GM18861 (cell line): ENCODE measurements around the gene IREB2.

Experiments used
- ATAC-seq: cut with Tn5 transposase; IDR thresholded peaks from one replicate; pipeline ENCODE4 v1.9.1; 2021; ENCODE audit not compliant: unreplicated experiment

Gene IREB2

DNA sequence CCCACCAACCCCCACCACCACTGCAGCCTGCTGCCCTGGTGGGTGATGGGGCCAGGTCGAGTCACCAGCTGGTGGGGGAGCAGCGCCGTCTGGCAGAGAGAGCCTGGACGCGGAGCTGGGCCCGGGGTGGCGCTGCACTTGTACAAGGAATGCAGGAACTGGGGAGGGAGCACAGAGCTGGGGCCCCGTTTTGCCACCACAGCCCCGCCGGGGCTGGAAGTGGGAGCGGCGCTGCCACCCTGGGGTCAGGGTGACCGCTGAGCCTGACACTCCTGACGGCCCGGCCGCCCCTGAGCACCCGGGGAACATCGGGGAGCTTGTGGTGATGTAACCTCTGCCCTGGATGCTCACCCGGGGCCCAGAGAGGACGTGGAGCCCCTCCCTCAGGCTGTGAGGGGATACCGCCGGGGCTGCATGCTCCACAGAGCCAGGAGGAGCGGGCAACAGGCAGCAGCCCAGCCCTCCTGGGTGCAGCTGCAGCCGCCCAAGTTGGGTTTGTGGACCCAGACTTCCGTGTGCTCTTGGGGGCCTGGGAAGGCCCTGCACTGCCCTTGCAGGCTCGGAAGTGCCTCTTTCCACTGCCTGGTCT lies 32.6 kb upstream of the IREB2 start:
- ATAC-seq = no peak

DNA sequence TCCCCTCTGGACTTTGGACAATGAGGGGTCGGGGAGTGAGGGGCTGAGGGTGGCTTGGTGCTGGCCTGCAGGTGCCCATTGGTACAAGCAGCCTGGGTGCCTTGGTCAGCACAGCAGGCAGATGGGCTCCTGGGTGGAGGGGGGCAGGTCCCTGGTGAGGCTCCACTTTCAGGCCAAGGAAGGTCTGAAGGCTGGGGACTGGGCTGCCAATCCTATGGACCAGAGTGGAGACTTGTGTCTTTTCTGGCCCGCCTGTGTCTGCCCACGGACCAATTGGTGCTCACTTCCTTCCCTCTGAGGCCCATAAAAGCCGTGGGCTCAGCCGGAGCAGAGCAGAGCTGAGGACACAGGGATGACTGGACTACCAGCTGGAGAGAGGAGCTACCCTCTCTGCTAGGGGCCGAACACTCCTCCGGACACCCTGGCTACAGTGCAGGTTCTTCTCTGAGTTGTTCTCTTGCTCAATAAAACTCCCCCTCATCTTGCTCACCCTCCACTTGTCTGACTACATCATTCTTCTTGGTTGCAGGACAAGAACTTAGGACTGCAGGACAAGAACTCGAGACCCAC lies 31.9 kb upstream of the IREB2 start:
- no peak for ATAC-seq

DNA sequence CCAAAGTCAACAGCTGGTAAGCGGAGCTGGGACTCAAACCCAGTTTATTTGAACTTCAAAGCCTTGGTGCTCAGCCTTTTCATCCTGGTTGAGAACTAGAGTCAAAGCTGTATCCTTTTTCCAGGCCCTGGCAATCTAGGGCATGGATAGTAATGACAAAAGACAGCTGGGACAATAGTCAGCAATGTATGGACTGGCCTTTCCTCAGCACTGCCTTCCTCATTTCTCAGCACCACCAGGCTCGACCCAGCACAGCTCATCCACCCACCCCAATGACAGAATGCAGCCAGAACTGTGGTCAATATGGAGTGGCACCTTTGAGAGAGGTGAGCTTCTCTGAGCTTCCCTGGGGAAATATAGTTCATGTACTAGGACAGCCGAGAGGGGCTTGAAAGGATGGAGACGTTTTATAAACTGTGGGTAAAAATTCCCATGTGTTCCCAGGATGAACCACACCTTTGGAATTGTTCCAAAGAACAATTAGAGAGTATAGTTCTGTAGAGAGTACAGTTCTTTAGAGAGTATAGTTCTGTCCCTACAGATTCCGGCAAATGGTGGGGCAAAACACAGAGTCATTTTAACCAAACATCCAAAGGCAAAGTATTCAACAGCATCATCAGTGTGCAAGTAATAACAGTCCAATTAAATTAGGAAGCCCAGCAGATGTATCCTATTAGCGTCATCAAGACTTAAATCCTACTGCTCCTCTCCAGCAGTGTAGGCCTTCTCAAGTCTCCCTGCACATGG lies 30.2 kb upstream of the IREB2 start:
- ATAC-seq = no peak

DNA sequence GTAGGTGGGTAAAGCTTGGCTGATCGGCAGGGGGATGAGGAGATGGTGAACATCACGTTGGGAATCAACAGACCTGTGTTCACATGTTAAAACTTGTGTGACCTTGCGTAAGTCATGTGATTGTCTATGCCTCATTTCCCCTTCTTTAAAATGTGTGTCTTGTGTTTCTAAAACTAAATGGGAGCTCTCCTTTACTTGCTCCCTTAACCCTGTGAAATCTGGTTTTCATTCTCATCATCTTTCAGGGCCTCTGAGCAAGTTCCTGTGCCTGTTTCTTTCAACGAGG lies 29.7 kb upstream of the IREB2 start:
- no peak for ATAC-seq

DNA sequence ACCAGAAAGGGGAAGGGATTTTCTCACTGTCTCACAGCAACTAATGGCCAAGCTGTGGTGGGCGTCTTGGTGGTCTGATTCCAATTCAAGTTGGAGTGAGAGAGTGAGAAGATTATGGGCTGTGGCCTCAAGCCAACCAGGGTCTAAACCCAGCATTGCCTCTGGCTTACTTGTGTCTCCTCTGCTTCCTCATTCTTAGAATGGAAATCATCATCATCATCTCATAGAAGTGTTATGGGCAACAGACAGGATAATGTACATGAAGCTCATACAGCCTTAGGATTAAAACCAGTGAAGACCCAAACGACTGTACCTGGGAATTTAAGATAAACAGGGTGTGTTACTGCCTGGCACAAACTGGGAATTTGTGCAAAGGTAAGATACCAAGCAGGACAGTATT lies 29.1 kb upstream of the IREB2 start:
- no peak for ATAC-seq

DNA sequence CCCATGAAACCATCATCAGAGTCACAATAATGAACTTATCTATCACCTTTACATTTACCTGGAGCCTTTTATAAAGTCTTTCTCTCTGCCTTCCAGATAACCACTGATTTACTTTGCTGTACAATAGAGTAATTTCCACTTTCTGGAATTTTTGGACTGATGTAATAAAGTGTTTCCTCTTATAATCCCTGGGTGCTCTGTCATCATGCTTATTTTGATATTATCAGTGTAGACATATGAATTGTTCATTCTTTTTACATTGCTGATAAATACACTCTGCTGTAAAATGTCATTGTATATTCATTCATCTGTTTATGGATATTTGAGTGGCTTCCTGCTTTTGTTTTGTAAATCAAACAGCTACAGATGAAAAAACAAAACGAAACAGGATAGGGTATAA lies 27.0 kb upstream of the IREB2 start:
- ATAC-seq = no peak

DNA sequence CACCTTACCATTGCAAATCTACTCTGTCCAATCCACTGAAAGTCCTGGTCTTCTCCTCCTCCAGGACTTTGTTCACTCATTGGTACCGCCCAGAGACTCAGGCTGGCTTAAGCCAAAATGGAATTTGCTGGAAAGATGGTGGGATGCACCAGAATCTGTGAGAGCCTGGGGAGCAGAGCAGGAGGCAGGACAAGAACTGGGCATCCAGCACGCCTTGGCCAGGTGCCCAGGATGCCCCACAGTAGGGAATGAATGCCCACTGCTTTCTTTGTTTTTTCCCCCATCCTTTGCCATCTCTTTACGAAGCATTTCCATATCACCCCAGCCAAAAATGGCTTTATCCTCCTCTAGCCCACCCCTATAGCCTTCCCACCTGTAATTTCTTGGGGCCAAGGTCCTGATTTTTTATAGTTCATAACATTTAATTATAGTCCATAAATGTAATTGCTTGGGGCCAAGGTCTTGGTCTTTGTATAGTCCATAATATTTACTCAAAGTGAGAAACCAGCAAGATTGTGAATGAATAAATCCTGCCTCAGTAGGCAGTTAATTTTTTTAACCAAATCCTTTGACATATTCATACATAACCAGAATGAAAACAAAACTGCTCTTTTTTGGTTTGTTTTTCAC lies 23.3 kb upstream of the IREB2 start:
- no peak for ATAC-seq

DNA sequence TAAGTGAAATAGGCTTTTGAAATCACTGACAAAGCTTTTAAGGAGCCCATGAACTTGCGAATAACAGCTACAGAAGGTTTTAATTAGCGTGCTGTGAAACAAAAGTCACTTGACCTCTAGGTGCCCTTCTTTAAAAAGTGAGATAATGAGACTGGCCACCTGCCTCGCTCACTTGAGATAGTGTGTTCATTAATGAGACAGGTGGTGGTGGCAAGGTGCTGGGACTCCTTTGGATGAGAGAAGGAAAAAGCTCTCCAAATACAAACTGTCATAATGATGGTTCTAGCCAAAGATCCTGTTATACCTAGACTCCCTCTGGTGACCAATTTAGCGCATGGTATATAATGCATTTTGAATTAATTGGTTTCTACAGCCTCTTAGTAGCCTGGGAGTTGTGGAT lies 22.7 kb upstream of the IREB2 start:
- no peak for ATAC-seq

DNA sequence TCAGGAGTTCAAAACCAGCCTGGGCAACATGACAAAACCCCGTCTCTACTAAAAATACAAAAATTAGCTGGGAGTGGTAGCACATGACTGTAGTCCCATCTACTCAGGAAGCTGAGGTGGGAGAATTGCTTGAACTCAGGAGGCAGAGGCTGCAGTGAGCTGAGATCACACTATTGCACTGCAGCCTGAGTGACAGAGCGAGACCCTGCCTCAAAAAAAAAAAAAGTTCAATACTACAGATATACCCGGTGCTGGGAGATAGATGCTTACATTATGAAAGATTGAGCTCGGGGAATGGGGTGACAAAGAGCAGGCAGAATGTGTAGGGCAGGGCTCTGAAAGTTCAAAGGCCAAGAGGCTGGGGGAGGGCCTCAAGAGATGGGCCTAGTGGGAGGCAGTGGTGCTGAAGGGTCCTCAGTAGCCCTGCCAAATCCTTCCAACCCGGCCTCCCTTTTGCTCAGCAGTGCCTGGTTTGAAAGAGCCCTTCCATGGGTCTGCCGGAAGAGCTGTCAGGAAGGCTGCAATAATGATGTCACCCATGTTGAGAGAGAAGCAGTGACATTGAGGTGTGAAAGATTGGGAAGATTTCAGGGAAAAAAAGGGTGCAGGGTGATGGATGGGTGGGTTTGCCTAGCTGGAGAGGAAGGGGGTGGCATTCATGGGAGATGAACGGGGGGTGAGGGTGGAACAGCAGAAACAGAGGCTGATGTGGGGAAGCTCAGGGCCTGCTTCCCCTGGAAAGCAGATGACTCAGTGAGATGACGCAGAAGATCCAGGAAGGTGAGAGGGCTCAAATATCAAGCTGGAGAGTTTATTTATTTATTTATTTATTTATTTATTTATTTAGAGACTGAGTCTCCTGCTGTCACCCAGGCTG lies 20.0 kb upstream of the IREB2 start:
- no peak for ATAC-seq

DNA sequence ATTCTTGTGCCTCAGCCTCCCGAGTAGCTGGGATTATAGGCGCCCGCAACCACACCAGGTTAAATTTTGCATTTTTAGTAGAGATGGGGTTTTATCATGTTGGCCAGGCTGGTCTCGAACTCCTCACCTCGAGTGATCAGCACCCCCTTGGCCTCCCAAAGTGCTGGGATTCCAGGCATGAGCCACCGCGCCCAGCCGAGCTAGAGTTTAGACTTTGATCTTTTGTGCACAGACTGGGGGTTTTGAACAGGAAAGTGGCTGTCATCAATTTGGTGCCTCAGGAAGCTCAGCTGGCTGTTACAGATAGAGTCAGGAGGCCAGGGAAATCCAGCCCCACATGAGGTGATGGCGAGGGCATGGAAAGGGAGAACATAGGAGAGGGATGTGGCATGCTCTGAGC lies 19.3 kb upstream of the IREB2 start:
- ATAC-seq = no peak

DNA sequence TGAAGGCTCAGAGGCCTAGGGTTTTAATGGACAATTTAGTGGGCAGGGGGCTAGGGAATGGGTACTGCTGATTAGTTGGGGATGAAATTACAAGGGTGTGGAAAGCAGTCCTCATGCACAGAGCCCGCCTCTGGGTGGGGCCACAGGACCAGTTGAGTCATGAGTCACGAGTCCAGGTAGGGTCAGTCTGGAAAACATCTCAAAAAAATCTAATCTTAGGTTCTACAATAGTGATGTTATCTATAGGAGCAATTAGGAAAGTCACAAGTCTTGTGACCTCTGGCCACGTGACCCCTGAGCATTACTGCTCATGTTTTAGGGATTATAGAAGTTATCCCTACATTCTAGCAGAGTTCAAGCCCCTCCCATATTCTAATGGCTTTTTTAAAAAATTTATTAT lies 18.6 kb upstream of the IREB2 start:
- no peak for ATAC-seq

DNA sequence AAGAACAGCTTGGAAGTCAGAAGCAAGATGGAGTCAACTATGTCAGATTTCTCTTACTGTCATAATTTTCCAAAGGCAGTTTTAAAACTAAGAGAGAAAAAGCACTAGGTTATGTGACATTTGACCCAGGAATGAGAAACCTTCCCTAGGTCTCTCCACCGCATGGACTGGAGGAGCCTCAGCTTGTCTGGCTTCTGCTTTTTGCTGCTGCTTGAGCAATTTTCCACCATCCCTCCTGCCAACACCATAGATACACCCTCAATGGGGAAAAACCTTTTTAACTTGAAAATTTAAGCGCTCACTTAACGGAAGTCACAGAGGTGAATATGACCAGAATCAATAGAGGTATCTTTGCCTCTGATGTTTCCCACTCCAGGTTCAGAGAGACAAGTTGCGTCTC lies 17.8 kb upstream of the IREB2 start:
- no peak for ATAC-seq

DNA sequence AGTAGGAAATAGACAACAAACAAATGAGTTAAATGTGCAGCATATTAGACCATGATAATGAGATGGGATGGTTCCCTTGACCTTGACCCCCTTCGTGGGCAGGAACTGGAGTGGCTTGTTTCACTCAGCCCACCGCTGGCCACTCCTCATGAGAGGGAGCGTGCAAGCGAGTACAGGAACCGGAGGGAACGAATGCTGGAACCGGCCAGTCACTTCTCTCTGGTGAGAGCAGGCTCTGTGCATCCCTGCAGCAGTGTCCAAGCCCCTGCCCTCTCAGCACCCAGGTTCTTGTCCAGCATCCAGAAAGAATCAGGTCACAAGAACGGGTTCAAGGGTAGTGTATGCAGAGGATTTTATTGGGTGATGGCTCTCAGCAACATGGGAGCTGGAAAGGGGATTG lies 17.2 kb upstream of the IREB2 start:
- no peak for ATAC-seq

DNA sequence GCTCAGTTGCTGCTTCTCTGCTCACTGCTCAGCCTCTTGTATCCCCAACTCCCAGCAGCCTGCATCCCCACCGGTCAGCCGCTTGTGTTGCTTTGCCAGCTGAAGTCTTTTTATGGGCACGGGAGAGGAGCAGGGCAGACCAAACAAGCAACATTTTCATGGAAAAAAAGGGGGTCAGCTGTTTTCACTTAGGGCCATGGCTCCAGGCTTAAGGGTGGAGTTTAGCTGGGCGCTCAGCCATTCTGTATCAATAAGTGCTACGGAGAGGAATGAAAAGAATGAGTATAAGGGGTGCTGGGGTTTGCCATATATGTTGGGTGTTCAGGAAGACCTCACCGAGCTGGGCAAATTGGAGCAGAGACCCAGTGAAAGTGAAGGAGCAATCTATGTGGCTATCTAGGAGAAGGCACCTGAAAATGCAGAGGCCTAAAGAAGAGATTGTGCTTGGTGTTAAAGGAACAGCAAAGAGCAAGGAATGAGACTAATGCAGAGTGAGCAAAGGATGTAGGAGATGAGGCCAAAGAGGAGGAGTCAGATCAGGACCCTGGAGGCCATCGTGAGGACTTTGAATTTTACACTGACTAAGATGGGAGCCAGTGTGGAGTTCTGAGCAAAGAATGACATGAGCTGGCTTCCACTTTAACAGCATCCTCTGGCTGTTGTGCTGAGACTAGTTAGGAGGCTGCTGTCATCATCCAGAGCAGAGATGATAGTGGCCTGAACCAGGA lies 16.6 kb upstream of the IREB2 start:
- no peak for ATAC-seq

DNA sequence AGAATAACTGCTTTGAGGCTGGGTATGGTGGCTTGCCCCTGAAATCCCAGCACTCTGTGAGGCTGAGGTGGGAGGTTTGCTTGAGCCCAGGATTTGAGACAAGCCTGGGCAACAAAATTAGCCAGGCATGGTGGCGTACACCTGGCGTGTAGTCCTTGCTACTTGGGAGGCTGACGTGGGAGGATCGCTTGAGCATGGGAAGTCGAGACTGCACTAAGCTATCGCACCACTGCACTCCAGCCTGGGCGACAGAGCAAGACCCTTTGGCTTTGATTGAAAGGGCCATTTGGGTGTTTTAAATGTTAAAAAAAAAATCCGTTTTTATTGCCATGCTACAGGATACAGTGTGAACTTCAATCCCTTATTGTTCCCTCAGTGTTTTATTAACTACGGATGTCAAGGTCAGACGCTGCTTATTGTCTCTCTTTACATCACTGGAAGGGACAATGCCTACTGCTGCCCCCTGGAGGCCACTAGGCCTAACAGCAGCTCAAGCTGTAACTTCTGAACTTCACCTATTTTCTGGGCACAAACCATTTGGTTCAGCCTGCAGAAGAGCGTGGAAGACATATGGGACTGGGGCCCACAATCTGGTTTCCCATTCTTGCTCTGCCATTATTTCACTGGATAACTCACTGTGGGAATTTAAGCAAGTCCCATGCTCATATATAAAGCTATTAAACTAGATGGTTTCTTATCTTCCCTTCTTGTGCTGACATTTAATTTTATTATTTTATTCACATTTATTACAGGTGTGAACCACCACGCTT lies 15.3 kb upstream of the IREB2 start:
- no peak for ATAC-seq

DNA sequence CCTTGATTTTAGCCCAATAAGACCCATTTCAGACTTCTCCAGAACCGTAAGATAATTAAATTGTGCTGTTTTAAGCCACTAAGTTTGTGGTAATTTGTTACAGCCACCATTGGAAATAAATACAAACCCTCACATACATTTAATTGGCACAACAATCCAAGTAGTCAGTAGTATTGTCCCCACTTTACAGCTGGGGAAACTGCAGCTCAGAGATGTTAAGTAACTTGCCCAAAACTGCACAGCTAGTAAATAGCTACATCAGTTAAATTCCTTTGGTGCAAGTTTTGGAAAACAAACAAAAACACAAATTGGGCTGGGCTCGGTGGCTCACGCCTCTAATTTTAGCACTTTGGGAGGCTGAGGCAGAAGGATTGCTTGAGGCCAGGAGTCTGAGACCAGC lies 13.3 kb upstream of the IREB2 start:
- ATAC-seq = no peak

DNA sequence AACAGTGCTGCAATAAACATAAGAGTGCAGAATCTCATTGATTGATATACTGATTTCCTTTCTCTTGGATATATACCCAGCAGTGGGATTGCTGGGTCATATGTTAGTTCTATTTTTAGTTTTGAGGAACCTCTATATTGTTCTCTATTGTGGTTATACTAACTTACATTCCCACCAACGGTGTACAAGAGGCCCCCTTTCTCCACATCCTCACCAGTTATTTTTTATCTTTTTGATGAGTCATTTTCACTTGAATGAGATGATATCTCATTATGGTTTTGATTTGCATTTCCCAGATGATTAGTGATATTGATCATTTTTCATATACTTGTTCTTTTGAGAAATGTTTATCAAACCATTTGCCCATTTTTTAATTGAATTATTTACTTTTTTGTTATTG lies 12.4 kb upstream of the IREB2 start:
- no peak for ATAC-seq

DNA sequence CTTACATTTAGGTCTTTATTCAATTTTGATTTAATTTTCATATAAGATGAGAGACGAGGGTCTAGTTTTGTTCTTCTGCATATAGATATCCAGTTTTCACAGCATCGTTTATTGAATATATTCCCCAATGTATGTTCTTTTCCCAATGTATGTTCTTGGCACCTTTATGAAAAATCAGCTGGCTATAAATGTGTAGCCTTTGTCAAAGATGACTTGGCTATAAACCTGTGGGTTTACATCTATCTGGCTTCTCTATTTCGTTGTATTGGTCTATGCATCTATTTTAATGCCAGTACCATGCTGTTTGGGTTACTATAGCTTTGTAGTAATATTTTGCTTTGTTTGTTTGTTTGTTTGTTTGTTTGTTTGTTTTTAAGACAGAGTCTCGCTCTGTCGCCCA lies 11.7 kb upstream of the IREB2 start:
- no peak for ATAC-seq

DNA sequence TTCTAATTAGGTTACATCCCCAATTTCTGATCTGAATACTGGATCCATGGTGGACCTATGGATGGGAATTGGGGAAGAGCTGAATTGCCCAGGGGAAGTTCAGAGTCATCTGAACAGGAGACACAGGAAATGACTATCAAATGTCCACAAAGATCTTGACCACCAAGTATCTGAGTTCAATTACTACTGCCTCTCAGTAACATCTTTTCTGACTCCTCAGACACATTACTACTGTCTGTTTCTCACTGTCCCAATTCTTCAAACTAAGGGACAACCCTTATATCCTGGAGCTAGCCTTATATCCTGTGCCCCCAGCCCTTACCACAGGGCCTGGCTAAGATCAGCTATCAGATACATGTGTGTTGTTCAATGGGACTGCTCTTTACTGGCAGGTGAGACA lies 10.1 kb upstream of the IREB2 start:
- no peak for ATAC-seq

DNA sequence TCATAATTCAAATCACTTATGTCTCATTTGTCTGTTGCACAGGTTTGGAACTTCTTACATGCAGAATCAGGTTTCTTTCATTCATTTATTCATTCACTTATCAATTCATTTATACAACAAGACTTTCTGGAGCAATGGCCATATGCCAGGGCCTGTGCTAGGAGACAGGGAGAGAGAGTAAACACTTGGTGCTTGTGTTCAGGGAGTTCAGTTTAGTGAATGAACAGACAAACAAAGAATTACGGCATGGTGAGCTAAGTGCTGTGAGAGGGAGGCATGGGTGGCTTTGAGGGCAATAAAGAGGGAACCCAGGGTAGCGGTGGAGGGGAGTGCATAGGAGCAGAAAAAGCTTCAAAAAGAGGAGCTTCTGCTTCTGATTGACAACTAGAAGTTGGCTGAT lies 8.5 kb upstream of the IREB2 start:
- no peak for ATAC-seq
